ENCODE results near the gene GCGR.
A peak's percentile ranks its signal among the peaks of the same experiment; 100 is the strongest.

The GCGR gene

DNA sequence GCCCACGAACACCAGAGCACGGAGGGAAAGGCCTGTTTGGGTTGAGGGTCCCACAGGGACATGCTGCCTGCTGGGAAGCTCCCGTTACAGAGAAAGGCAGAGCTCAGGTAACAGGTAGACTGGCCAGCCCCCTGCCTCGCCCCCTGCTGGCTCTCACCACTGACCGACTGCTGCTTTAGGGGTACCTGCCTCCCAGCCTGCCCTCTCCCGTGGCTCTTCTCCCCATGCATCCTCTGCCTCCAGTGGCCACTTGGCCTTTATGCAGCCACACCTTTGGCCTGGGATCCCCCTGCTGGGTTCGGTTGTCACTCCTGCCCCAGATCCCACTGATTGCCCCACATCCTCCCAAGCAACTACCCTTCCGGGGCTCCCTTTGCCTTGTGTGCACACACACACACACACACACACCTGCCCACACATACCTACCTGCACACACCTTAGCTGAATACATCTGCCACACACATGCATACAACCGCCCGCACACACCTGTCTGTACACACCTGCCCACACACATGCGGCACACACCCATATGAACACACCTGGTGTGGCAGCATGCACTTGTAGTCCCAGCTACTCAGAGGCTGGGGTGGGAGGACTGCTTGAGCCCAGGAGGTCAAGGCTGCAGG lies 22.0 kb downstream of the GCGR start:
- TF ChIP-seq CTCF (IDR thresholded peaks at IDR 0.05; ENCODE audit: low read depth, low read length, missing control alignments) = no peak
- H3K4me3 ChIP-seq (replicated peaks; ENCODE audit: low read depth, low read length) = no peak overlapping the region
- DNase-seq (ENCODE audit: extremely low read depth, low read depth) = no peak

DNA sequence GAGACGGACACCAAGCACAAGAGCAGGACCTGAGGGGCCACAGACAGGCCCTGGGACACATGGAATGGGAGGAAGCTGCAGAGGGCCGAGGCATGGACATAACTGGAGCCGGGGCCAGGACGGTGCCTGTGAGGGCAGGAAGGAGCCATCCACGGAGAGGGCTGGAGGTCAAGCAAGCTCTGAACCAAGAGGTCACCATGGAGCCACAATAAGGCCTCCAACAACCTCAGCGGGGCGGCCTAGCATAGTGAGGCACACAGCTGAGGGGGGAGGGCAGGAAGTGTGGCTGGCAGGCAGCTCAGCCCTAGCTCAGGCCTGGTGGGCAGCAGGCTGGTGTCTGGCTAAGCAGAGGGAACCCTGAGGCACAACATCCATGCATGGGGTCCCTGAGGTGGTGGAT lies 24.7 kb downstream of the GCGR start:
- no peak overlapping the region for H3K4me3 ChIP-seq (replicated peaks; ENCODE audit: low read depth, low read length)
- TF ChIP-seq CTCF (IDR thresholded peaks at IDR 0.05; ENCODE audit: low read depth, low read length, missing control alignments) = no peak

DNA sequence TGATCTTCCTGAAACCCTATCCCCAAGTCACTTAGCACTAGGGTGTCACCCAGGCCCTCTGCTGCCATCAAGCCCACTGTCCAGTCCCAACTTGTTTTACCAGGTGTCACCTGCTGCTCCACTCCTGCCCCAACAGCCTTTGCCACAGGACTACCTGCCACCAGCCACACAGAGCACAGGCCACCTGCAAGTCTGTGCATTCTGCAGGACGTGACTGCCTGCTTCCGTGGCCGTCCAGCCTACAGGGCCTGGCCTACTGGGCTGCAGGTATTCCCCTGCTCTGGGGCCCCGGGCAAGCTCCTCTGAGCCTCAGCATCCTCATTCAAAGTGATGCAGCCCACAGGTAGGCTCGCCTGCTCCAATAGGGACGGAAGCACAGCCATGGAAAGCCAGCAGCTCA lies 25.9 kb downstream of the GCGR start:
- no peak for TF ChIP-seq CTCF (IDR thresholded peaks at IDR 0.05; ENCODE audit: low read depth, low read length, missing control alignments)
- H3K4me3 ChIP-seq (replicated peaks; ENCODE audit: low read depth, low read length) = no peak overlapping the region
- DNase-seq (ENCODE audit: extremely low read depth, low read depth) = no peak

More for the DNA sequence above, 24.7 kb downstream of the GCGR start:
- DNase-seq (ENCODE audit: extremely low read depth, low read depth) = no peak

- peak overlapping the region; percentile 68 for H3K4me3 ChIP-seq (replicated peaks; ENCODE audit: low read depth, low read length)
- no peak for TF ChIP-seq CTCF (IDR thresholded peaks at IDR 0.05; ENCODE audit: low read depth, low read length, missing control alignments)
- DNase-seq (ENCODE audit: extremely low read depth, low read depth) = no peak
These were observed 27.6 kb downstream of the GCGR start for GRCh38 chr17:81831563-81831956.

DNA sequence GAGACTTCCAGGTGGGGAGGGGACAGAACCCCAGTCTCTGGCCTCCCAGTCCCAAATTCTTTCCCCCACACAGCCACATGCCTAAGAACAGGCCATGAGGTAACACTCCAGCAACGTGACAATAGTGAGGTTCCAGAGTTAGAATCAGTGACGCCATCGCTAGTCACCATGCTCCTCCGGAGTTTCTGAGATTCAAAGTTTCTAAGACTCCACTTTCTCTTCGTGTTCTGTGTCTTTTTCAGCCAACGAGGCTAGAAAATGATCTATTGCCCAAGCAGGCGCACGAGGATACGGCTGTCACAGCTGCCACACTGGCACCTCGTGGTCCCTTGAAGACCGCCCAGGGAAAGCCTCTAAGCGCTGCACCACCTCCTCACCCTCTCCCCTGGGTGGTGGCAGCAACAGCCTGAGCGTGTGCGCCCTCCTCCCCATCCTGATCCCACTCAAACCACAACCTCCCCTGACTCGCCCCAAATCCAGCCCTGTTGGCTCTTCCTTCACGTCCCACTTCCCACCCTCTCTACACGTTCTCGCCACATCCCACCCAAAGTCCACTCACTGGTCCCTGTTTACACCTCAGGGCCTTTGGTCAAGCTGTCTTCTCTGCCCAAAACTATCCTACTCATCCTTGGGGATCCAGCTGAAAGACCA lies 28.1 kb downstream of the GCGR start:
- no peak for TF ChIP-seq CTCF (IDR thresholded peaks at IDR 0.05; ENCODE audit: low read depth, low read length, missing control alignments)
- H3K4me3 ChIP-seq (replicated peaks; ENCODE audit: low read depth, low read length) = peak overlapping the region; percentile 68
- DNase-seq (ENCODE audit: extremely low read depth, low read depth) = no peak

- DNase-seq (ENCODE audit: extremely low read depth, low read depth) = no peak
- peak overlapping the region; percentile 68 for H3K4me3 ChIP-seq (replicated peaks; ENCODE audit: low read depth, low read length)
- no peak for TF ChIP-seq CTCF (IDR thresholded peaks at IDR 0.05; ENCODE audit: low read depth, low read length, missing control alignments)
These were observed 28.7 kb downstream of the GCGR start for GRCh38 chr17:81832608-81833159.

Measured in HFF-Myc (cell line).